ENCODE results near the gene BACH2. TPM values are rescaled to one million over a fixed set of nuclear protein-coding genes. Genes with fewer than 3 reads are reported as not detected.
A peak's percentile ranks its signal among the peaks of the same experiment; 100 is the strongest.

Gene BACH2
- total and polyA plus RNA-seq, 9 of the 15 experiments (the other 6 are each of a cell fraction or from before 2014, with no cell fraction given): 0.06 to 3.1 (median 0.59) TPM

DNA sequence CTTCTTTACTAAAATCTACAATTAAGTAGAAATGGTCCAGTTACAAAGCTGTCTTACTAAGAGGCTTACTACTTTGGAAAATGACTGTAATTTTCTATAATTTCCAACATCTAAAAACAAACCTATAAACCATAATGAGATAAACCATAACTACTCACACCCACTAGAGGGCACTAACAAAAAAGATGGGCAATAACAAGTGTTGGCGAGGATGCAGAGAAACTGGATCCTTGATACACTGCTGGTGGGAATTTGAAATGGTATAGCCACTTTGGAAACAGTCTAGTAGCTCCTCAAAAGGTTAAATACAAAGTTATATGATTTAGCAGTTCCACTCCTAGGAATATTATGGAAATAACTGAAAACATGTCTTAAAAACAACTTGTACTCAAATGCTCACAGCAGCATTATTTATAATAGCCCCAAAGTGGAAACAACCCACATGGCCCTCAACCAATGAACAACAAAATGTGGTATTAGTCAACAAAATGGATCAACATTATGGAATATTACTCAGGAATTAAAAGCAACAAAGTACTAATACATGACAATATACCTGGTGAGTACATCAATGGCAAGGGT, 351.7 kb downstream of the BACH2 start:
- ATAC-seq (no peak), DNase-seq (ENCODE audit: extremely low read depth in 1 of 4, low spot score in 3 of 4) (peak in 2 of 4 experiments; percentile 12 to 28), FAIRE-seq (peak; percentile 78)
- Histone ChIP-seq H3K4me1 (replicated peaks in 1 of 2; ENCODE audit: control insufficient read depth in 2 of 2, insufficient read depth in 2 of 2, low read length in 2 of 2) (no peaks in the 10 kb centered on the region), H4K20me1 (replicated peaks; ENCODE audit: control insufficient read depth, insufficient read depth, low read length) (no peaks in the 10 kb centered on the region), H3K9me3 (replicated peaks; ENCODE audit: control insufficient read depth, insufficient read depth, low read depth, low read length) (no peaks in the 10 kb centered on the region; the same call in 1 of the 2 replicates), H3K4me2 (ENCODE audit: insufficient read depth, low read length) (no peak overlapping the region), H2AFZ (ENCODE audit: low read depth, low read length) (no peak overlapping the region), H3K4me3 (no peak overlapping the region), H3K36me3 (ENCODE audit: control insufficient read depth, insufficient read depth, low read length) (no peaks in the 10 kb centered on the region), H3K79me2 (ENCODE audit: control insufficient read depth, insufficient read depth, low read length) (no peaks in the 10 kb centered on the region), H3K9ac (ENCODE audit: insufficient read depth in 1 of 2, low read depth in 2 of 2, low read length in 2 of 2) (no peak overlapping the region), H3K27me3 (ENCODE audit: control insufficient read depth in 2 of 2, insufficient read depth in 2 of 2, low read length in 2 of 2) (peaks cover 0 to 7% of the 10 kb centered on the region in 2 experiments; a peak in 1 of 5 replicates), H3K9me1 (ENCODE audit: control insufficient read depth, insufficient read depth, low read length) (no peaks in the 10 kb centered on the region), H3K27ac (ENCODE audit: extremely low read depth, low read depth, low read length) (no peak overlapping the region)
- WGBS (ENCODE audit: insufficient coverage, low coverage, missing lambda C conversion rate): 23% methylated on average over 1 of the region's 1 CpG
- BruUV-seq (replicated peaks): no TSS peak
- ChIA-PET CTCF (ENCODE audit: low intra/inter-chr PET ratio) (no interaction called here), POLR2A (no interaction called here)
- TF ChIP-seq KLF6 (CRISPR knock-in tag; IDR thresholded peaks at IDR 0.05; ENCODE audit: borderline replicate concordance) (no peak), RBM25 (IDR thresholded peaks at IDR 0.05; ENCODE audit: low read depth, low read length, severe bottlenecking) (peak; percentile 46), ZNF184 (CRISPR knock-in tag; IDR thresholded peaks at IDR 0.05) (peak; percentile 83), RAD21 (CRISPR knock-in tag; conservative IDR thresholded peaks at IDR 0.05 in 1 of 2, IDR thresholded peaks at IDR 0.05 in 1 of 2) (peak; percentile 12 to 41; a peak in 2 of 4 replicates), KDM1A (IDR thresholded peaks at IDR 0.05) (0 out of 4 replicates have a peak, but pooled peaks of 1 of the 2 experiments have one; percentile 20), FOXJ2 (tag; IDR thresholded peaks at IDR 0.05) (no peak)
- TF ChIP-seq, protein P1, sequence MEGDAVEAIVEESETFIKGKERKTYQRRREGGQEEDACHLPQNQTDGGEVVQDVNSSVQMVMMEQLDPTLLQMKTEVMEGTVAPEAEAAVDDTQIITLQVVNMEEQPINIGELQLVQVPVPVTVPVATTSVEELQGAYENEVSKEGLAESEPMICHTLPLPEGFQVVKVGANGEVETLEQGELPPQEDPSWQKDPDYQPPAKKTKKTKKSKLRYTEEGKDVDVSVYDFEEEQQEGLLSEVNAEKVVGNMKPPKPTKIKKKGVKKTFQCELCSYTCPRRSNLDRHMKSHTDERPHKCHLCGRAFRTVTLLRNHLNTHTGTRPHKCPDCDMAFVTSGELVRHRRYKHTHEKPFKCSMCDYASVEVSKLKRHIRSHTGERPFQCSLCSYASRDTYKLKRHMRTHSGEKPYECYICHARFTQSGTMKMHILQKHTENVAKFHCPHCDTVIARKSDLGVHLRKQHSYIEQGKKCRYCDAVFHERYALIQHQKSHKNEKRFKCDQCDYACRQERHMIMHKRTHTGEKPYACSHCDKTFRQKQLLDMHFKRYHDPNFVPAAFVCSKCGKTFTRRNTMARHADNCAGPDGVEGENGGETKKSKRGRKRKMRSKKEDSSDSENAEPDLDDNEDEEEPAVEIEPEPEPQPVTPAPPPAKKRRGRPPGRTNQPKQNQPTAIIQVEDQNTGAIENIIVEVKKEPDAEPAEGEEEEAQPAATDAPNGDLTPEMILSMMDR (IDR thresholded peaks at IDR 0.05 in 2 of 3, conservative IDR thresholded peaks at IDR 0.05 in 1 of 3; ENCODE audit: insufficient read depth in 2 of 3, low read depth in 1 of 3, low read length in 3 of 3): peak; percentile 27 to 42 (median 38); a peak in 3 of 6 replicates
- intact Hi-C loops (cut with micrococcal nuclease): loop anchor here (5.0 to 10.0 kb wide), 2 partner anchors 240 to 452 kb away; no protein-coding TSS in a partner anchor
- in situ Hi-C loops (cut with MboI): no loop called here

All from K562 (cell line).